SK-N-SH treated with all-trans-retinoic acid at 6 μM for 48 hours (cell line): ENCODE measurements around the gene TMPRSS6.

Experiments
- PATZ1 ChIP-seq: fragments of 250-450 bp; sonication (Bioruptor Pico); IDR thresholded peaks from 2 replicates; pipeline ENCODE4 v1.8.0; 2020; ENCODE audit warnings: mild to moderate bottlenecking, moderate library complexity, borderline replicate concordance
- ZC3H10 ChIP-seq: fragments of 250-450 bp; sonication (Bioruptor Pico); IDR thresholded peaks from 2 replicates; pipeline ENCODE4 v1.5.1; 2021; ENCODE audit warnings: mild to moderate bottlenecking, moderate library complexity

- TF ChIP-seq PATZ1 (CRISPR knock-in tag) = no peak
- no peak for TF ChIP-seq ZC3H10 (CRISPR knock-in tag)
These were observed 46.7 kb downstream of the TMPRSS6 start for GRCh38 chr22:37062702-37063381.
